PC-3 (cell line): ENCODE results near the gene PKN2. TPM values are rescaled to one million over a fixed set of nuclear protein-coding genes. Genes with fewer than 3 reads are reported as not detected.
A peak's percentile ranks its signal among the peaks of the same experiment; 100 is the strongest.

Source experiments
- ATAC-seq: fragments of 200-7000 bp; cut with Tn5 transposase; 2 replicates; pipeline ENCODE4 v1.9.1; 2020; ENCODE audit warnings: mild to moderate bottlenecking, moderate library complexity
- BruUV-seq: library from RNA; stranded (reverse); fragments of 400-500 nt; replicated peaks from 2 replicates; lab custom pipeline; 2021; lab: Mats Ljungman, UMichigan
- CTCF ChIA-PET: fragments of 300-600 bp; sonication (Branson Sonifier 250); formaldehyde crosslinking; loops from one replicate; lab custom pipeline; 2022; ENCODE audit warnings: antibody characterized with exemption; lab: Charles Lee
- POLR2A ChIA-PET: fragments of 300-600 bp; sonication (Branson Sonifier 250); formaldehyde crosslinking; loops from one replicate; lab custom pipeline; 2022; ENCODE audit warnings: antibody characterized with exemption; ENCODE audit not compliant: unreplicated experiment; lab: Charles Lee
- DNase-seq: peaks from one replicate; pipeline ENCODE4 v3.0.0-alpha.2; 2015
- H2AFZ ChIP-seq: fragments of 300-600 bp; sonication (generic); 2 replicates; pipeline ENCODE4 v1.6.0; 2016; ENCODE audit warnings: antibody characterized with exemption, low read length
- H3F3A ChIP-seq: fragments of 300-600 bp; sonication (generic); one replicate; pipeline ENCODE4 v1.6.0; 2017; ENCODE audit warnings: antibody characterized with exemption, low read length, control low read depth, mild to moderate bottlenecking; ENCODE audit not compliant: unreplicated experiment
- H3K27ac ChIP-seq: fragments of 300-600 bp; sonication (generic); 2 replicates; pipeline ENCODE4 v1.5.1; 2016; ENCODE audit warnings: mild to moderate bottlenecking, low read length
- H3K27me3 ChIP-seq: fragments of 300-600 bp; sonication (generic); 2 replicates; pipeline ENCODE4 v1.6.1; 2016; ENCODE audit warnings: low read length, mixed read lengths
- H3K36me3 ChIP-seq: fragments of 300-600 bp; sonication (generic); 2 replicates; pipeline ENCODE4 v1.6.1; 2016; ENCODE audit warnings: low read depth, mixed run types, low read length, mixed read lengths
- H3K4me1 ChIP-seq: fragments of 300-600 bp; sonication (generic); 2 replicates; pipeline ENCODE4 v1.5.1; 2016; ENCODE audit warnings: low read length; ENCODE audit not compliant: insufficient read depth
- H3K4me2 ChIP-seq: fragments of 300-600 bp; sonication (generic); 2 replicates; pipeline ENCODE4 v1.6.0; 2016; ENCODE audit warnings: low read length
- H3K4me3 ChIP-seq: fragments of 300-600 bp; sonication (generic); 2 replicates; pipeline ENCODE4 v1.5.1; 2016; ENCODE audit warnings: mild to moderate bottlenecking, low read length, mixed read lengths
- H3K79me2 ChIP-seq: fragments of 300-600 bp; sonication (generic); 2 replicates; pipeline ENCODE4 v1.6.1; 2017; ENCODE audit warnings: low read length, mixed read lengths
- H3K9ac ChIP-seq: fragments of 300-600 bp; sonication (generic); 2 replicates; pipeline ENCODE4 v1.6.0; 2016; ENCODE audit warnings: mild to moderate bottlenecking, low read length
- H3K9me2 ChIP-seq: fragments of 300-600 bp; sonication (generic); replicated peaks from 2 replicates; pipeline ENCODE4 v1.6.1; 2016; ENCODE audit warnings: mixed run types, low read length, mixed read lengths
- H3K9me3 ChIP-seq: fragments of 300-600 bp; sonication (generic); 2 replicates; pipeline ENCODE4 v1.6.1; 2016; ENCODE audit warnings: low read length, mixed read lengths
- H4K20me1 ChIP-seq: fragments of 300-600 bp; sonication (generic); 2 replicates; pipeline ENCODE4 v1.6.1; 2016; ENCODE audit warnings: low read length, mixed read lengths
- EZH2 ChIP-seq: fragments of 300-600 bp; sonication (generic); IDR thresholded peaks from one replicate; pipeline ENCODE4 v1.6.1; 2017; ENCODE audit warnings: antibody characterized with exemption, mild to moderate bottlenecking, low read length; ENCODE audit not compliant: unreplicated experiment
- EZH2phosphoT487 ChIP-seq: fragments of 300-600 bp; sonication (generic); IDR thresholded peaks from 2 replicates; pipeline ENCODE4 v1.6.1; 2018; ENCODE audit warnings: mild to moderate bottlenecking, antibody characterized with exemption, low read length, borderline replicate concordance
- intact Hi-C: fragments of 100-400 bp; cut with micrococcal nuclease; formaldehyde crosslinking; loops from 2 replicates; pipeline ENCODE4 v1.9.0; 2023
- total RNA-seq: library from RNA; depleted of rRNA; stranded (reverse); fragments of >200 nt; gene quantifications from 2 replicates; pipeline ENCODE4 v1.2.3, GENCODE V29; 2014
- TF ChIP-seq, protein P1 (sequence below): fragments of 300-600 bp; sonication (generic); conservative IDR thresholded peaks from 2 replicates; pipeline ENCODE4 v1.5.1; 2017; ENCODE audit warnings: antibody characterized with exemption, low read depth, mild to moderate bottlenecking, low read length

PKN2 gene
- total RNA-seq, 1 experiment from 2014 or later: 20.8 TPM

DNA sequence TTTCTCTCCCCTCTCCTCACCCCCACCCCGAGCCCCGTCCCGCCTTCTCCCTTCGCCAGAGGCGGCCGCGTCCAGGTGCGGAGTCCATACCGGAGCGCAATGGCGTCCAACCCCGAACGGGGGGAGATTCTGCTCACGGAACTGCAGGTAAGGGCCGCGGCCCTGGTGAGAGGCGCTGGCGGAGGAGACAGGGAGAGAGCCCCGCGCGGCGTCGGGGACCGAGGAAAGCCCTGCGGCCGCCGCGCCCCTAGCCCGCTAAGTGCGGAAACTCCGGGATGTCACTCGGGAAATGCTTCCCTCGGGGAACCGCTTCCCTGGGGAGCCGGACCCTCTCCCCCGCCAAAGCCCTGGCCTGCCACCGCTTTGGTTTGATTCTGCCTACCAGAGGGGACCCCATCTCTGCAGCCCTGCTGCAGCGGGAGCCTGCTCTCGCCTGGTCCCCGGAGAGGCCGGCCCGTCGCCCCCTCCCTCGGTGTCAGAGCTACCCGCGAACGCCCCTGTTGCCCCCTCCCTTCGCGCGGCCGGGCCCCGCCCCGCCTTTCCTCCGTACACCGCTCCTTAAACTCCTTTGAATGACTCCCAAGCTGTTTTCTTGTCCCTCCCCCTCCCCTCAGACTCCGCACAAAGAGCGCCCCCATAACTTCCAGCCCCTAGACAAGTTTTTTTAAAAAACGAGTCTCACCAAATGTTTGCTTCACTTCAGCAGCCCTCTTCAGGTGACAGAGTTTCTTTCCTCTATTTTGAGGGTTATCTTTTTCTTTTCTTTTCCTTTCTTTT is 597 bp downstream of the PKN2 start:
- CTCF ChIA-PET: interaction anchor here (1.2 to 1.5 kb wide), 2 partner anchors 29 to 47 kb away, joined by 4 to 7 read pairs; no protein-coding TSS in a partner anchor
- no peak for TF ChIP-seq EZH2
- TF ChIP-seq, protein P1, sequence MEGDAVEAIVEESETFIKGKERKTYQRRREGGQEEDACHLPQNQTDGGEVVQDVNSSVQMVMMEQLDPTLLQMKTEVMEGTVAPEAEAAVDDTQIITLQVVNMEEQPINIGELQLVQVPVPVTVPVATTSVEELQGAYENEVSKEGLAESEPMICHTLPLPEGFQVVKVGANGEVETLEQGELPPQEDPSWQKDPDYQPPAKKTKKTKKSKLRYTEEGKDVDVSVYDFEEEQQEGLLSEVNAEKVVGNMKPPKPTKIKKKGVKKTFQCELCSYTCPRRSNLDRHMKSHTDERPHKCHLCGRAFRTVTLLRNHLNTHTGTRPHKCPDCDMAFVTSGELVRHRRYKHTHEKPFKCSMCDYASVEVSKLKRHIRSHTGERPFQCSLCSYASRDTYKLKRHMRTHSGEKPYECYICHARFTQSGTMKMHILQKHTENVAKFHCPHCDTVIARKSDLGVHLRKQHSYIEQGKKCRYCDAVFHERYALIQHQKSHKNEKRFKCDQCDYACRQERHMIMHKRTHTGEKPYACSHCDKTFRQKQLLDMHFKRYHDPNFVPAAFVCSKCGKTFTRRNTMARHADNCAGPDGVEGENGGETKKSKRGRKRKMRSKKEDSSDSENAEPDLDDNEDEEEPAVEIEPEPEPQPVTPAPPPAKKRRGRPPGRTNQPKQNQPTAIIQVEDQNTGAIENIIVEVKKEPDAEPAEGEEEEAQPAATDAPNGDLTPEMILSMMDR: peak; percentile 27; the same call in 1 of the 2 replicates
- H3K9me3 ChIP-seq: no peaks in the 10 kb centered on the region
- peaks cover 24% of the 10 kb centered on the region for H4K20me1 ChIP-seq
- ATAC-seq (peak; percentile 39), DNase-seq (peak; percentile 59)
- peaks cover 59% of the 10 kb centered on the region for H3K79me2 ChIP-seq
- peak overlapping the region; percentile 90 for H3K9ac ChIP-seq
- POLR2A ChIA-PET: interaction anchor here (0.6 to 0.7 kb wide), 7 partner anchors 20 to 873 kb away, joined by 3 to 11 read pairs (median 5); partner anchors contain the start of gene GTF2B
- peaks cover 34% of the 10 kb centered on the region for H3K4me1 ChIP-seq
- intact Hi-C loops: loop anchor here (2.0 to 5.0 kb wide), 4 partner anchors 46 to 208 kb away; partner anchors contain the start of gene GTF2B
- BruUV-seq: no TSS peak
- H2AFZ ChIP-seq: peak overlapping the region; percentile 79
- peak overlapping the region; percentile 99 for H3K4me2 ChIP-seq
- no peaks in the 10 kb centered on the region for H3K9me2 ChIP-seq
- H3F3A ChIP-seq: no peaks in the 10 kb centered on the region
- H3K27ac ChIP-seq: peak overlapping the region; percentile 86
- H3K27me3 ChIP-seq: no peaks in the 10 kb centered on the region
- no peaks in the 10 kb centered on the region for H3K36me3 ChIP-seq
- H3K4me3 ChIP-seq: peak overlapping the region; percentile 84

DNA sequence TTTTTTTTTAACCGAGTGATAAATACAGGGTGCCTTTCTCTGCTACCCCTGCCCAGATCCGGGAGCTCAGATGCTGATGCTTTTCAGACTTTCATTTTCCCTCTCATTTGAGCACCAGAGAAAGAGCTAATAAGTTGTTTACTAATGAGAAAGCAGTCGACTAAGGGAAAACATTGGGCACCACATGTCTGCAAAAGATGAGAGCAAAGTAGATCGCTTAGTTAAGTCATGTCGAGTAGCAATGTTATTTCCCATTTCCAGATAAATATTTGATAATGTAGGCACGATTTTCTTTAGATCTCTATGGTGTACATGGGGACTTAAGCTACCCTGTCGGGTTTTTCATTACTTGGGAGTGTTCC is 1.2 kb downstream of the PKN2 start:
- H3K9me2 ChIP-seq: no peaks in the 10 kb centered on the region
- H3K4me2 ChIP-seq: peak overlapping the region; percentile 99
- H3F3A ChIP-seq: no peaks in the 10 kb centered on the region
- POLR2A ChIA-PET: interaction anchor here (0.6 to 0.7 kb wide), 3 partner anchors 46 to 206 kb away, joined by 3 to 11 read pairs (median 4); partner anchors contain the start of gene GTF2B
- peak overlapping the region; percentile 84 for H3K4me3 ChIP-seq
- CTCF ChIA-PET: no interaction called here
- TSS peak; percentile 41 for BruUV-seq
- ATAC-seq: no peak
- no peaks in the 10 kb centered on the region for H3K27me3 ChIP-seq
- peak overlapping the region; percentile 79; the same call in 1 of the 2 replicates for H2AFZ ChIP-seq
- H3K79me2 ChIP-seq: peaks cover 64% of the 10 kb centered on the region
- peak; percentile 16 for DNase-seq
- H4K20me1 ChIP-seq: peaks cover 30% of the 10 kb centered on the region
- H3K9ac ChIP-seq: peak overlapping the region; percentile 90
- intact Hi-C loops: loop anchor here (2.0 to 5.0 kb wide), 3 partner anchors 46 to 87 kb away; no protein-coding TSS in a partner anchor
- no peak overlapping the region for H3K27ac ChIP-seq
- H3K9me3 ChIP-seq: no peaks in the 10 kb centered on the region
- TF ChIP-seq EZH2phosphoT487 (no peak), EZH2 (no peak)
- TF ChIP-seq, protein P1: no peak
- no peaks in the 10 kb centered on the region for H3K36me3 ChIP-seq
- H3K4me1 ChIP-seq: peaks cover 30% of the 10 kb centered on the region

DNA sequence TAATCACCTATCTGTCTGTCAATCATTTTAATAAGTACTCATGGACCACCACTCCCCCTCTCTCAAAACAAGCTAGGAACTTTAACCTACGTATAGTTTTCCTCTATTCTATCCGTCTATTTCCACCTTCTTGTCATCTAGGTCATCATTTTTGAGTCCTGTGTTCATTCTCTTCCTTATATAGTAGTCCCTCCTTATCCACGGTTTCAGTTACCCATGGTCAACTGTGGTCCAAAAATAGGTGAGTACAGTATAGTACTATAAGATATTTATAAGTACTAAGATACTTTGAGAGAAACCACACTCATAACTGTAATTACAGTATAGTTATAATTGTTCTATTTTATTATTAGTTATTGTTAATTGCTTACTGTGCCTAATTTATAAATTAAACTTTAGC is 7.5 kb downstream of the PKN2 start:
- no peak overlapping the region for H3K27ac ChIP-seq
- no peaks in the 10 kb centered on the region for H3K9me2 ChIP-seq
- no peaks in the 10 kb centered on the region for H3K27me3 ChIP-seq
- no peaks in the 10 kb centered on the region for H3K9me3 ChIP-seq
- H4K20me1 ChIP-seq: peaks cover 33% of the 10 kb centered on the region
- TF ChIP-seq EZH2phosphoT487: no peak
- TF ChIP-seq, protein P1: no peak
- TF ChIP-seq EZH2: no peak
- H2AFZ ChIP-seq: no peak overlapping the region
- H3K4me2 ChIP-seq: no peak overlapping the region
- ChIA-PET POLR2A (no interaction called here), CTCF (no interaction called here)
- BruUV-seq: no TSS peak
- peaks cover 99% of the 10 kb centered on the region for H3K79me2 ChIP-seq
- no peak for DNase-seq
- H3K4me1 ChIP-seq: peaks cover 17% of the 10 kb centered on the region
- H3K9ac ChIP-seq: no peak overlapping the region
- no peak for ATAC-seq
- H3F3A ChIP-seq: no peaks in the 10 kb centered on the region
- peaks cover 3% of the 10 kb centered on the region; the same call in 1 of the 2 replicates for H3K36me3 ChIP-seq
- H3K4me3 ChIP-seq: no peak overlapping the region
- intact Hi-C loops: no loop called here
